Measurements from ENCODE around the gene SNED1. TPM values are rescaled to one million over a fixed set of nuclear protein-coding genes. Genes with fewer than 3 reads are reported as not detected.

SNED1 gene
- total and polyA plus RNA-seq, 9 of the 15 experiments (the other 6 are each of a cell fraction or from before 2014, with no cell fraction given), result 0.03 to 0.07 (median 0.05) TPM; not detected in 5

GRCh38 chr2:241006412-241006811, 8.0 kb downstream of the SNED1 start (continued):
- TF ChIP-seq TEAD1 (CRISPR knock-in tag; IDR thresholded peaks at IDR 0.05) (no peak), RFX7 (CRISPR knock-in tag; IDR thresholded peaks at IDR 0.05) (no peak)

DNA sequence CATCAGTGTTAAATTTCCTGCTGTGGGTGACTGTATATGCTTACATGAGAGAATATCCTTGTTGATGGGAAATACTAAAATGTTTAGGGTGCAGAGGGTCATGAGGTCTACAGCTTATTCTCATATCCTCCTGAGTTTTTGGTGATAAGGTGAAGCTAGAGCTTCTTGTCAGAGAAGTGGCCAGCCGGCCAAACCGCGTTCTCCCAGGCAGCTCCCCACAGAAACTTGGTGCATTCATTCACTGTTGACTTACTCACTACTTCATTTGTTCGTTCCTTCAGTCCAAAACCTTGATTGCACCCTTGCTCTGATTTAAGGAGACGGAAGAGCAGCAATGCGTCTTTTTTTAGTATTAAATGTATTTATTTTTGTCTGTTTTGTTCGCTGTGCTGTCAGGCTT, 8.7 kb downstream of the SNED1 start:
- no peak overlapping the region for H2AFZ ChIP-seq (ENCODE audit: low read depth, low read length)
- TF ChIP-seq, protein P1, sequence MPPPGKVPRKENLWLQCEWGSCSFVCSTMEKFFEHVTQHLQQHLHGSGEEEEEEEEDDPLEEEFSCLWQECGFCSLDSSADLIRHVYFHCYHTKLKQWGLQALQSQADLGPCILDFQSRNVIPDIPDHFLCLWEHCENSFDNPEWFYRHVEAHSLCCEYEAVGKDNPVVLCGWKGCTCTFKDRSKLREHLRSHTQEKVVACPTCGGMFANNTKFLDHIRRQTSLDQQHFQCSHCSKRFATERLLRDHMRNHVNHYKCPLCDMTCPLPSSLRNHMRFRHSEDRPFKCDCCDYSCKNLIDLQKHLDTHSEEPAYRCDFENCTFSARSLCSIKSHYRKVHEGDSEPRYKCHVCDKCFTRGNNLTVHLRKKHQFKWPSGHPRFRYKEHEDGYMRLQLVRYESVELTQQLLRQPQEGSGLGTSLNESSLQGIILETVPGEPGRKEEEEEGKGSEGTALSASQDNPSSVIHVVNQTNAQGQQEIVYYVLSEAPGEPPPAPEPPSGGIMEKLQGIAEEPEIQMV (tag; conservative IDR thresholded peaks at IDR 0.05; ENCODE audit: low read depth), result no peak
- no peak for TF ChIP-seq TAF7 (tag; IDR thresholded peaks at IDR 0.05)
- no peaks in the 10 kb centered on the region for H3K9me1 ChIP-seq (ENCODE audit: control insufficient read depth, insufficient read depth, low read length)
- DNase-seq (ENCODE audit: extremely low read depth in 1 of 4, low spot score in 3 of 4) (no peak), FAIRE-seq (no peak), ATAC-seq (no peak)
- H3K9ac ChIP-seq (ENCODE audit: insufficient read depth in 1 of 2, low read depth in 2 of 2, low read length in 2 of 2), result no peak overlapping the region
- no peaks in the 10 kb centered on the region for H3K9me3 ChIP-seq (replicated peaks; ENCODE audit: control insufficient read depth, insufficient read depth, low read depth, low read length)
- no peak overlapping the region for H3K4me3 ChIP-seq
- no peaks in the 10 kb centered on the region for H3K36me3 ChIP-seq (ENCODE audit: control insufficient read depth, insufficient read depth, low read length)
- in situ Hi-C loops (cut with MboI) (no loop called here), intact Hi-C loops (cut with micrococcal nuclease) (no loop called here)
- no peak overlapping the region for H3K27ac ChIP-seq (ENCODE audit: extremely low read depth, low read depth, low read length)
- CTCF ChIA-PET (ENCODE audit: low intra/inter-chr PET ratio), result no interaction called here
- H3K4me1 ChIP-seq (replicated peaks in 1 of 2; ENCODE audit: control insufficient read depth in 2 of 2, insufficient read depth in 2 of 2, low read length in 2 of 2), result peaks cover 0 to 7% of the 10 kb centered on the region in 2 experiments; a peak in 1 of 5 replicates
- H3K4me2 ChIP-seq (ENCODE audit: insufficient read depth, low read length), result no peak overlapping the region
- BruUV-seq (replicated peaks), result no TSS peak
- no peaks in the 10 kb centered on the region for H3K79me2 ChIP-seq (ENCODE audit: control insufficient read depth, insufficient read depth, low read length)
- no peaks in the 10 kb centered on the region; the same call in 1 of the 2 replicates for H4K20me1 ChIP-seq (replicated peaks; ENCODE audit: control insufficient read depth, insufficient read depth, low read length)
- POLR2A ChIA-PET, result no interaction called here
- WGBS (ENCODE audit: insufficient coverage, low coverage, missing lambda C conversion rate), result 7% methylated on average over 7 of the region's 7 CpGs
- peaks cover 0 to 18% of the 10 kb centered on the region in 2 experiments; a peak in 2 of 5 replicates for H3K27me3 ChIP-seq (ENCODE audit: control insufficient read depth in 2 of 2, insufficient read depth in 2 of 2, low read length in 2 of 2)
